ENCODE results near the gene FDX1. TPM values are rescaled to one million over a fixed set of nuclear protein-coding genes. Genes with fewer than 3 reads are reported as not detected.

FDX1 gene
- total and polyA plus RNA-seq, 8 donors = 6.7 to 11.3 (median 8.3) TPM

DNA sequence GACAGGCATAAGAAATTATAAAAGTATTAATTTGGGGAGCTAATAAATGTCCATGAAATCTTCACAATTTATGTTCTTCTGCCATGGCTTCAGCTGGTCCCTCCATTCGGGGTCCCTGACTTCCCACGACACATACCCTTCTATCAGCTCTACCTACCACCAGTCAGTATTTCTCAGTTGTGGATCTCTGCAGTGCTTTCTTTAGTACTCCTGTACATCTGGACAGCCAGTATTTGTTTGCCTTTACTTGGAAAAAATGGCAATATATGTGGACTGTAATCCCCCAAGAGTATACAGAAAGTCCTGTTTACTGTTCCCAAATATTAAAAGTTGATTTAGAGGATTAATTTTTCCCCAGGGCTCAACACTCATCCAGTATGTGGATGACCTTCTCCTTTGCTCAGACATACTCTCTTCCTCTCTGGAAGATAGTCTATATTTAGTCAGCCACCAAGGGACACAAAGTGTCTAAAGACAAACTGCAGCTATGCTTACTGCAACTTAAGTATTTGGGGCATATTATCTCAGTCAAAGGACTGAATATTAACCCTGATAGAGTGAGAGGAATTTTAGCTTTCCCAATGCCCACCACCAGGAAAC, 7.3 kb upstream of the FDX1 start:
- TF ChIP-seq, protein P1, sequence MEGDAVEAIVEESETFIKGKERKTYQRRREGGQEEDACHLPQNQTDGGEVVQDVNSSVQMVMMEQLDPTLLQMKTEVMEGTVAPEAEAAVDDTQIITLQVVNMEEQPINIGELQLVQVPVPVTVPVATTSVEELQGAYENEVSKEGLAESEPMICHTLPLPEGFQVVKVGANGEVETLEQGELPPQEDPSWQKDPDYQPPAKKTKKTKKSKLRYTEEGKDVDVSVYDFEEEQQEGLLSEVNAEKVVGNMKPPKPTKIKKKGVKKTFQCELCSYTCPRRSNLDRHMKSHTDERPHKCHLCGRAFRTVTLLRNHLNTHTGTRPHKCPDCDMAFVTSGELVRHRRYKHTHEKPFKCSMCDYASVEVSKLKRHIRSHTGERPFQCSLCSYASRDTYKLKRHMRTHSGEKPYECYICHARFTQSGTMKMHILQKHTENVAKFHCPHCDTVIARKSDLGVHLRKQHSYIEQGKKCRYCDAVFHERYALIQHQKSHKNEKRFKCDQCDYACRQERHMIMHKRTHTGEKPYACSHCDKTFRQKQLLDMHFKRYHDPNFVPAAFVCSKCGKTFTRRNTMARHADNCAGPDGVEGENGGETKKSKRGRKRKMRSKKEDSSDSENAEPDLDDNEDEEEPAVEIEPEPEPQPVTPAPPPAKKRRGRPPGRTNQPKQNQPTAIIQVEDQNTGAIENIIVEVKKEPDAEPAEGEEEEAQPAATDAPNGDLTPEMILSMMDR (IDR thresholded peaks at IDR 0.05) = no peak
- FAIRE-seq (no peak), DNase-seq (no peak), ATAC-seq (no peak)
- H3K4me1 ChIP-seq = no peaks in the 10 kb centered on the region
- intact Hi-C loops (cut with DNase I) = no loop called here
- 87 to 95% methylated on average over 2 of the region's 2 CpGs for WGBS, 2 donors
- no peaks in the 10 kb centered on the region for H3K27me3 ChIP-seq
- H3K9me3 ChIP-seq = no peaks in the 10 kb centered on the region
- H3K27ac ChIP-seq = no peak overlapping the region
- no peak overlapping the region for H3K4me3 ChIP-seq
- H3K36me3 ChIP-seq = no peaks in the 10 kb centered on the region

DNA sequence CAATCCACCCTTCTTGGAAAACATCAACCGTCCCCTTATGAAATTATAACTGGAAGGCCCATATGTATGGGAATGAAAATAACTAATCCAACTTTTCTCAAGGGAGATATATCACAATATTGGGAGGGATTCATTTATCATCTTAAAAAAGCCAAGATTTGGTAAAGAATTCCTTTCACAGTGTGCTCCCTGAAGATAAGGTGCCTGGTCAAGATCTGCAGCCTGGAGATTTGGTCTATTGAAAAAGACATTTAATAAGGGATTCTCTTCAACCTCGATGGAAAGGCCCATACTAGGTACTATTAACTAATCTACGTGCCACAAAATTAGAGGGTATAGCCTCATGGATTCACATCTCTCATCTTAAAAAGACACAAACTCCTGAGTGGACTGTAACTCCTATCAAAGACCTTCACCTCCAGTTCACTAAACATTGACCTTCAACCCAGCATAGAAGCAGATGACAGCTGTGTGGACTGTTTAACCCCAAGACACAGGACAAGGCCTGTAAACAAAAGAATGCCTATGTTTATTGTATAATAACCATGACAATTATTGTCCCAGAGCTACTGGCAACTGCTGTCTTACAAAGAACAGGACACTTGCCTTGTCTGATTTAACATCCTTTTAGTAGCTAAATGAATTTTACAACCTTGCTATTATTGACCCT, 4.8 kb upstream of the FDX1 start:
- no peaks in the 10 kb centered on the region for H3K9me3 ChIP-seq
- WGBS, 2 donors = 78 to 89% methylated on average over 3 of the region's 3 CpGs
- intact Hi-C loops (cut with DNase I) = no loop called here
- H3K27ac ChIP-seq = no peak overlapping the region
- H3K36me3 ChIP-seq = no peaks in the 10 kb centered on the region
- H3K27me3 ChIP-seq = no peaks in the 10 kb centered on the region
- H3K4me3 ChIP-seq = no peak overlapping the region
- no peak for ATAC-seq
- no peak for FAIRE-seq
- DNase-seq = no peak
- TF ChIP-seq, protein P1 (IDR thresholded peaks at IDR 0.05) = no peak
- peaks cover 0 to 8% (median 0%) of the 10 kb centered on the region in 3 donors for H3K4me1 ChIP-seq

DNA sequence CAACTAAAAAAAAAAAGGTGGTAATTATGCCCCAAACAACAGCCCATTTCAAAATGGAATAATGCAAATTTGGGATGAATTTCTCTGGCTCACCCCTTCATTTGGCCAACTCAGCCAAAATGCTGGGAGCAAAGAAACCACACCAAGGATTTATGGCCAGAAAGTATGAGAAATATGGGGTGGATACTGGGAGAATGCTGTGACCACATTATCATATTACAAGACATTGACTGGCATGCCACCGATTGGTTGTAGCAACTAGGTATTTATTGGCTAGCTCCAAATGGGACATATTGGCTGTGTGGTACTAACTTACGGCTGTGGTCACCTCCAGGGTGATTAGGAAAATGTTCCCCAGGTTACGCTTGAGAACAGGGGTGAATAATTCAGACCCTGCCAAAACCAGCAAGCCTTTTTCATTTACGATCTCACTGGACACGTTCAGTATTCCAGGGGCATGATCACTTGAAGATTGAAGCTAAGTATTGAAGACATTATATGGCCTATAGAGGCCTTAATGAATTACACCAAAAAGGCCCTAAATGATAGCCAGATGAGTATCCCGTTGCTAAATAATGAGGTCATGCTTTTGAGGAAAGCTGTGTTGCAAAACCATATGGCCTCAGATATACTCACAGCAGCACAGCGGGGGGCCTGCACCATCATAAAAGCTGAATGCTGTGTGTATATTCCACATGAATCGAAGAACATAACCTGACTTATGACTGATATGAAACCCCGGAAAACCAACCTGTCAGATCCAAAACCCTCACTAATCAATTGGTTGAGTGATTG, 3.8 kb upstream of the FDX1 start:
- H3K27ac ChIP-seq = no peak overlapping the region
- 80 to 87% methylated on average over 9 of the region's 9 CpGs for WGBS, 2 donors
- TF ChIP-seq, protein P1 (IDR thresholded peaks at IDR 0.05) = no peak
- peaks cover 0 to 8% (median under 1%) of the 10 kb centered on the region in 3 donors for H3K4me1 ChIP-seq
- intact Hi-C loops (cut with DNase I) = no loop called here
- H3K9me3 ChIP-seq = no peaks in the 10 kb centered on the region
- H3K36me3 ChIP-seq = no peaks in the 10 kb centered on the region
- FAIRE-seq (no peak), ATAC-seq (no peak), DNase-seq (no peak)
- H3K27me3 ChIP-seq = no peaks in the 10 kb centered on the region
- no peak overlapping the region for H3K4me3 ChIP-seq

DNA sequence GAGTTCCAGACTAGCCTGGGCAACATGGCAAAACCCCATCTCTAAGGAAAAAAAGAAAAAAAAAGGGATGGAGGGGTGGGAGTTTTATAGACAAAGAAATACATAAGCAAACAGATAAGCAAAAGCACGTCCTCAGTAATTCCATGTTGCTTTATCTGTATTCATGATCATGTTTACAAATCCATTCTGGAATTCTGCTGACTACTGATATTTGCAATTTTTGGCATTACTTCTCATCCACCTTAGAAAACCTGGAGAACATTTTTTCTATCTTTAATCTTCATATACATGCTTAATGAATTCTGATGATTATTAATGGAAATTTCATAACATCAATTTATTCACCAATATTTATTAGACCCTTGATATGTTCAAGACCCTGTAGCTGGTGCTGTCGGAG, 1.7 kb upstream of the FDX1 start:
- TF ChIP-seq, protein P1 (IDR thresholded peaks at IDR 0.05) = no peak
- no peak for ATAC-seq
- no peak overlapping the region for H3K4me3 ChIP-seq
- no peaks in the 10 kb centered on the region for H3K36me3 ChIP-seq
- 80 to 86% methylated on average over 2 of the region's 2 CpGs for WGBS, 2 donors
- no peaks in the 10 kb centered on the region for H3K27me3 ChIP-seq
- DNase-seq = no peak
- peaks cover 4 to 20% (median 20%) of the 10 kb centered on the region in 3 donors for H3K4me1 ChIP-seq
- no peak for FAIRE-seq
- H3K27ac ChIP-seq = no peak overlapping the region
- no peaks in the 10 kb centered on the region for H3K9me3 ChIP-seq
- intact Hi-C loops (cut with DNase I) = no loop called here
